Stimulated activated CD8-positive, alpha-beta memory T cell treated with anti-CD3 and anti-CD28 coated beads, Interleukin-4, amount 100 ng/mL, for 4 hours (primary cell): ENCODE results near the gene MYO15B.
"Not testable (repeated sequence)": the region's sequence is repeated elsewhere in the genome, so short reads cannot be mapped to it uniquely, and the experiment has no call there.

Source experiments
- DNase-seq, 2 donors: peaks; one replicate each; pipeline ENCODE4 v3.0.0-alpha.2; 2020; ENCODE audit warnings: low read depth in 2 of 2, low spot score in 1 of 2

Gene MYO15B

DNA sequence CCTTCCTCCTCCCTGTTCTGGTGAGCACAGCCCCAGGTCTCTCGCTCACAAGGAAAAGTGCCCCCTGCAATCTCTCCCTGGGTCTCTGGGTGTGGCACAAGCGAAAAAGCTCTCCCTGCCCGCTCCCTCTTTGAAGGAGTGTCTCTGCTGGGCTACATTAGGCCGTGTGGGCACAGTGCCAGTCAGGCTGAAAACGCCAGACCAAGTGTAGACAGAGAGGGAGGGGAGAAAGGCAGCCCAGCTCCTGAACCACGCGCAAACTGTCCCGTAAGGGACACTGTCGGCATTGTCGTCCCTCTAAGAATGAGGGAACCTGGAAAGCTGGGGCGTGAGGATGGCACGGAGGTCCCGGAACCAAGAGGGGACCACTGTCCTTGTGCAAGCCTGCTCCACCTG lies 49.5 kb downstream of the MYO15B start:
- no peak for DNase-seq

DNA sequence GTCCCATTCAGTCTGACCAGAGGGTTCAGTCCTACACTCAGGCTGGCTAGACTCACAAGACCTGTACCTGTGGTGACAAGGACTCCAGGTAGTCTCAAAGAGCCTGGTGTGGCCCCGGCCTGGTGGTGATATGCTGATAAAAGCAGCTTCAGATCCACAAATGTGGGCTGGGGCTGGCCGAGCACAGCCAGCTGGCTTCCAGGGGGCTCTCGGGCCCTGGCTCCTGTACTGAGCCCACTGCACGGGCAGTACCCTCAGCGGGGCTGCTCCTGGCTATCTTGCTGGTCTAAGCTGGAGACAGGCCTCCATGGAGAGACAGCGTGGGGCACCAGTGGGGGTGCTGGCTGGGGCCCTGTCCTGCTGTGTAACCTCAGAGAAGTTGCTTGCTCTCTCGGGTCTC lies 50.0 kb downstream of the MYO15B start:
- DNase-seq, result no peak

DNA sequence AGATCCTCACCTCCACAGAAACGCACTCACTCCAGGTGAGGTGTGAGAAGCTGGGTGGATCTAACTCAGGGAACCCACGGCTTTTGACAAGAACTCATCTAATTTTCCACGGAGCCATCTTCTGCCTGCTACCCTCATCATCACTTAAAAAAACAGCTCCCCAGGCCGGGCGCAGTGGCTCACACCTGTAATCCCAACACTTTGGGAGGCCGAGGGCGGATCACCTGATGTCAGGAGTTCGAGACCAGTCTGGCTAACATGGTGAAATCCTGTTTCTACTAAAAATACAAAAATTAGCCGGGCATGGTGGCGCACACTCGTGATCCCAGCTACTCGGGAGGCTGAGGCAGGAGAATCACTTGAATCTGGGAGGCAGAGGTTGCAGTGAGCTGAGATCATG lies 50.4 kb downstream of the MYO15B start:
- DNase-seq, result not testable (repeated sequence)

DNA sequence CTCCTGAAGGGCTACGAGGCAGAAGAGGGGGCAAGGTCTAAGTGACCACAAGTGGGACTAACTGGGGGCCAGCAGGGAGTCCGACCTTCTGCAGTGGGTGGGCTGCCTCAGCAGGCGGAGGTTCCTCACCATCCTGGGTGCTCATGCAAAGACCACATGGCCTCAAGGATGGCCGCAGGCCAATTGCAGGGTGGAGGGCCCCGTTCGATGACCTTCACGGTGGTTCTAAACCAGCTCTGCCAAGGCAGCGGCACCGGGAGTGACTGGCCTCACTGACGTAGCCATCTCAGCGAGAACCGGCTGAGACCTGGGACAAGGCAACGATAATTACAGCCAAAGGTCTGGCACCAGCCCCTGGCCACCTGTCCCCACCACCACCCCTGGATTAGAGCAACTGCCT lies 51.3 kb downstream of the MYO15B start:
- no peak for DNase-seq

DNA sequence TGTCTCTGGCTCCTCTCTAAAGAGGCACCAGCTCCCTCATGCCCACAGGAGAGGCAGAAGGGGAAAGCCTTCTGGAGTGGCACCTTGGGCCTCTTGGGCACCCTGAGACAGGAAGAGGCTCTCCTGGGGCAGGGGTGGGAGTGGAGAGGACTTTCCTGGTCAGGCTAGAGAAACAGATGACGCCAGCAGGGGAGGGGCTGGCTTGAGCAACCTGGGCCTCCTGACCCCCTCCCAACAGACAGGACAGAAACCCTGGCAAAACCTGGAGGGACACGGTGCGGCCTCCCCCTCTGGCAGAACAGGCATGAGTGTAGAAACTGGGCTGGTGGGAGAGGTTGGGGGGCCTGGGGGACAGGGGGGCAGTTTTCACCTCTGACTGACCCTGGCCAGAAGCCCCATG lies 51.7 kb downstream of the MYO15B start:
- no peak for DNase-seq

DNA sequence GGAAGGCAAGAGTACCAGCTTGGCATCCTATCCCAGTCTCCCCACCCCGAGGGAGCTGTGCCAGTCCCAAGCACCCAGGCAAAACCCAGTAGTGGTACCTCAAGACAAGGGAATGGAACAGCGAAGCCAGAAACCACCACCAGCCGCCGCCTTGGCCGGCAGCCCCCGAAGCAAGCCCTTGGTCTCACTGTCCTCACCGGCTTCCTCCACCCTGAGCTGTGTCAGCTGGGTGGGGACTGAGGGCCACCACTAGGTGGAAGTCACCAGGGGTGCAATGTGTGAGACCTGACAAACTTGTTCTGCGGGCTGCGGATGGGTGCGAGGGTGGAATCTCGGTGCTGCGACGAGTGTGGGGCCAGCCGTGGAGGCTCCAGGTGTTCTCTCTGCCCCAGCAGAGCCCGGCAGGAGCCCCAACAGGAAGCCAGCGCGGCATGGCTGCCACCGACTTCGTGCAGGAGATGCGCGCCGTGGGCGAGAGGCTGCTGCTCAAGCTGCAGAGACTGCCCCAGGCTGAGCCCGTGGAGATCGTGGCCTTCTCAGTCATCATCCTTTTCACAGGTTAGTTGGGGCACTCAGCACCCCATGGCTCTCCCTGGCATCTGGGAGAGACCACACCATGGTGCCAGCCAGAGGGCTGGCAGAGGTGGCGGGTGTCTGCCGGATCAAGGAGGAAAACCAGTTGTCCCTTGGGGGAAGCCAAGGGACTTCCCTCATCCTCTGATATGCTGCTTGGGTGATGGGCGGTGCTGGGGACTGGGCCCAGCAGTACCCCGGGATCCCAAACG lies 52.4 kb downstream of the MYO15B start:
- DNase-seq, result no peak

DNA sequence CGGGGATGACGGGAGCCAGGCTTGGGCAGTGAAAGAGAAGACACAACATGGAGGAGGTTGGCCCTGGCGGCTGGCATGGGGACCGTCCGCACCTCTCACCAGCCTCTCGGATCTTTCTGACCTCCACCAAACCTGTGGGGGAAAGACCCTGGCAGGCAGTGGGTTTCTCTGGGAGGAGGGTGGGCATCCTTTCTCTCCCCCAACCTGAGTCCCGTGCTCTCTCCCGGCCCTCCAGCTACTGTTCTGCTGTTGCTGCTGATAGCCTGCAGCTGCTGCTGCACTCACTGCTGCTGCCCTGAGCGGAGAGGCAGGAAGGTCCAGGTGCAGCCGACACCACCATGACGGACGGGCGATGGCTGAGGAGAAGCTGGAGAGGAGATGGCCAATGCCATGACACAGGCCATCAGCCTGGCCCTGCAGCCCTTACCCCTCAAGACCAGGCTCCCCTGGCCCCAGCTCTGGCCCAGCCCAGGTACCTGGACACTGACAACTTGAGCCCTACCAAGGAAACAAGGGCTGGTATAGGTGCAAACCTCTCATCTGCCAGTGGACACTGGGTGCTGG lies 53.0 kb downstream of the MYO15B start:
- DNase-seq, result no peak

DNA sequence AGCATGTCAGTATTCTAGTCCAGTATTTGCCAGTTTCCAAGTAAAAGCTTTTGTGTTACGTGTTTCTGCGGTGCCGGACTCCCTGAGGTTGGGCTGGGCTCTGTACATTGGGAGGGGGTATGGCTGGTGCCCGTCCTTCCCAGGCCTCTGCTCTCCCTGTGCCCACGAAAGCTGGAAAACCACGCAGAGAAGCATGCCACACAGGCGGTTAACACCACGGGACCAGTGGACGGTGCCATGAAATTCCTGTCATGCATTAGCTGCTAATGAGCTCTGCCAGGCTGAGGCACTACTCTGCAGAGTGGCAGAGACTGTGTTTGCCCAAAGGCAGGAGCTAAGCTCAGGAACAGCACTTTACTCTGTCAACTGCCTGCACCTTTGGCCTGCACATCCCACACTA lies 53.7 kb downstream of the MYO15B start:
- no peak for DNase-seq

DNA sequence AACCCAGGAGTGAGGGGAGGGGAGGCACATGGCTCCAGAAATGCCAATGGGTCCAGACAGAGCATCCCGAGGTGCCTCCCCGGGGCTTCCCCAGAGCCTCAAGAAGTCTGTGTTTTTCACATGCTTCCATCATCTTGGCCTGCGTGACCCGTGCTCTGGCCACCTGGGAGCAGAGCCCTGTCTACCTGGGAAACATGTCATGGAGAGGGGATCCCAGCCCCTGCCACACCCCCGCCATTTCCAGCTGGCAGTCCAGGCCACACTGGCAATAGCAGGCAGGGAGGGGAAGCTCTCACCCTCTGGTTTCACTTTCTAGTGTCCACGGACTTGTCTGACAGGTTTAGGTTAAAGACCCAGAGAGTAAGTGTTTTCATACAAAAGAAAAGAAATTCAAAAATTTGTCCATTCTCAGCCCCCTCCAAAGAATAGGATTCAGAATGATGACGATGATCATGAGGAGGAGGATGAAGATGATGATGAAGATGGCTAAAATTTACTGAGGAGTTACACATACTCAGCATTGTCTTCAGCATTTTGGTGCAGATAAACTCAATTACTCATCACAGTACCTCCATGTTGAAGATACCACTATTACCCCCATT lies 54.7 kb downstream of the MYO15B start:
- no peak for DNase-seq

DNA sequence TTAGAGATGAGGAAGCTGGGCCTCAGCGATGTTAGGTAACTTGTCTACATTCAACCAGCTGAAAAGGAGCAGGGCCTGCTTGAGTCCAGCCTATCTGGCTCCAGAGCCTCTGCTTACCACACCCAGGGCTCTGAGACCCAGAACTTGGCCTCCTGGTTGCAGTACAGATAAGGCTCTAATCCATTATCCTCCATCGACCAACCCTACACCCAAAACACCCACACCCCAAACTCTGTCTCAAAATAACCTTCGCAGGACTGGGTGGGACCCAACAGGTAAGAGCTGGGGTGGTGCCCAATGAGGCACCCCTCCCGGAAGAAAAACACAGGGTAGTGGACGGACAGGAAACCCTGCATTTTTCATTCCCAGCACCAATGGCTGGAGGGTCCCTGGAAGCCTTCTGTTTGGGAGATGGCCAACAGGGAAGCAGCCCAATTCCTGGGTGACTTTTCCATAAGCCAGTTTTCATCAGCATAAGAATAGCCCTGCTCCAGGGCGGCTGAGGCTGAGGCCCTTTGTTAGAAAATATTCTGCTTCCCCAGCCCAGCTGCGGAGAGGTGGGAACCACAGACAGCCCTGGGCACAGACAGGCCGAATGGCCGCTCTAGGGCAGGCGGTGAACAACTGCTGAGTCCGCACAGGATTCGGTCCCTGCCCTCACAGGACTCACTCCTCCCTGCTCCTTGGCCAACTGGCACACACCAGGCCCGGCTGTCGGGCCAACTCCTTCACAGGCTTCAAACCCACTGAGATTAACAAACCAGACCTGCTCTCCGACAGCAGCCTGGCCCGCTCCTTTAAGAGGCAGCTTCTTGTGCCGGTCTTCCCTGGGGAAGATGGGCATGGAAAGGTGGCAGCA lies 55.4 kb downstream of the MYO15B start:
- DNase-seq, result no peak

DNA sequence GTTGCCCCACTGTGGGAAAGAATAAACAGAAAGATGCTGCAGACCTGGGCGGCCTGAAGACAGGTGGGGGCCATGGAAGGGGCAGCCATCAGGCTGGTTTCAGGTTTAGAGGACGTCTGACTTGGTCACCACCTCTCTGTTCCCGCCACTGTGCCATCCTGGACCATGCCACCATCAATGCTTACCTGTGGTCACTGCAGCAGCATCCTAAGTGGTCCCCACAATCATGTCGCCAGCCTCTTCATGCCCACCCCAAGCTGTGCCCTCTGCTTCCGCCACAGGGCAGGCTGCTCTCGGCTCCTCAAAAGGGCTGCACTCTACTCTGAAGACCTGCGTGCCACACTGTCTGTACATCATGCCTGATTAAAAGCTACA lies 56.0 kb downstream of the MYO15B start:
- no peak for DNase-seq

DNA sequence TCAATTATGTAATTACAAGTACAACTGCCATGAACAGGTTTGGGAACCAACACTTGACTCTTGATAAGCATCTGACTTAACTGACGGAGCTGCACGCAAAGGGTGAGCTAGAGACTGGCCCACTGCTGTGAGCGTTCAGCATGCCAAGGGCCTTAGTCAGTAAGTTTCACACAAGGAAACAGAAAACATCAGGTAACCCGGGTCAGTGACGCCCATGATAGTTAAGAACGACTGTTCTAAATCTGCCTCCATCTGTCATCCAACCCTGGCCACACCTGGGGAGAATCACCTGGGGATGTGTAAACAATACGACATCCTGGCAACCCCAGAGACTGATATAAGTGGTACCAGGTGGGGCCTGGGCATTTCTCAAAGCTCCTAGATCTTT lies 57.9 kb downstream of the MYO15B start:
- DNase-seq, result no peak

DNA sequence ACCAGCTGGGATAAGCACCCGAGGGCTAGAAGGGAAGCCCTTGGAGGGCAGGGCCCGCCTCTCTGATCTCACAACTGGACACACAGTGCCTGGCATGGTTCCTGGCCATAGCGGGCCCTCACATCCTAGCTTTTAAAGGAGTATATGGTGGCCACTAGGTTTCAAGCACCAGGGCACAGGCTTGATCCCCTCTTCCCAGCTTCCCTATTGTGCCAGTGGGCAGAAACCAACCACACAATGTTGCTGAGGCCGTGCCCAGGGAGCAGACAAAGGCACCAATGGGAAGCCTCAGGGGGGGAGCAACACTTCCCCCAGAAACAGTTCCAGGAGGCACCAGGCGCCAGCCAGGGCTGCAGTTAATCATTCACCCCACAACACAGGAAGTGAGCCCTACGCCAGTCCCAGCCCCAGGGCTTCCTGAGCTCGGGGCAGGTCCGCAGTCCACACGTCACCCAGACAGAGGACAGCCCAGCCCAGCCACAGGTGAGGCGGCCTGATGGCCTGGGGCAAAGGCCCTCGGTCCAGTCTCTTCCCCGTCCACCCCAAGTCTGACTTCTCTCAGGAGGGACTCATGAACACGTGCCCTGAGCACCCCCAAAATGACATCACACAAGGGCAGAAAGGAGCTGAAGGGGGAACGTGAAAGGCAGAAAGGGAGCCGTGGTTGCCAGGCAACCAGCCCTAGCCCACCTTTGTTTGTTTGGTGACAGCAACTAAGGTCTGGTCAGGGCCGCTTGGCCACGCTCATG lies 58.5 kb downstream of the MYO15B start:
- no peak for DNase-seq

DNA sequence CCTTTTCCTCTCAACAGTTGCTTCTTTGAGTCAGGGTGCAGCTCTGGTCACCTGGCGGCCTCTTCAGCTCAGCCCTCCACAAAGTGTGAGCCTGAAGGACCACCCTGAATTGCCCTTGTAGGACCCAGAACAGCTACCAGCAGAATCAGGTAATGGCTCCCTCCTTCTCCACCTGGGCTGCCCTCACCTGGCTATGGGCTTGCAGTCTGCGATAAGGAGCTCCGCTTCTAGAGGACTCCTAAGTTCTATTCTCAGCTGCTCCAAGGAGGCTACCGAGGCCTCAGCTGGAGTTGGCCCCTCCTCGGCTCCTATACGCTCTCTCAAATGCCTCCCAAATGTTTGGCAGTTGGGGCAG lies 59.0 kb downstream of the MYO15B start:
- no peak for DNase-seq

DNA sequence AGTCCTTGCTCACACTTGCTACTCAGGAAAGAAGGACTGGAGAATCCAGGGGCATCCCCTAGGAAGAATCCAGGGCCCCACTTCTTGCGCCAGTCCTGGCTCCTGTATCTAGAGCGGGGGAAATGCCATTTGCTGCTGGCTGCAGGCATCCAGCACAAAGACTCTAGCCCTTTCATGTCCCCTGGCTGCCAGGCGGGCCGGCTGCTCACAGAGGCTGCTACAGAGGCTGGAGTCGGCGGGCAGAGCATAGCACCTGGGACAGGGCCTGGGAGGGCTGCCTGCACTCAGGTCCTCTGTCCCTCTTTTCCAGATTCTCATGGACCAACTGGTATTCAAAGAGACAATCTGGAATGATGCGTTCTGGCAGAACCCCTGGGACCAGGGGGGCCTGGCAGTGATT lies 59.5 kb downstream of the MYO15B start:
- no peak for DNase-seq

DNA sequence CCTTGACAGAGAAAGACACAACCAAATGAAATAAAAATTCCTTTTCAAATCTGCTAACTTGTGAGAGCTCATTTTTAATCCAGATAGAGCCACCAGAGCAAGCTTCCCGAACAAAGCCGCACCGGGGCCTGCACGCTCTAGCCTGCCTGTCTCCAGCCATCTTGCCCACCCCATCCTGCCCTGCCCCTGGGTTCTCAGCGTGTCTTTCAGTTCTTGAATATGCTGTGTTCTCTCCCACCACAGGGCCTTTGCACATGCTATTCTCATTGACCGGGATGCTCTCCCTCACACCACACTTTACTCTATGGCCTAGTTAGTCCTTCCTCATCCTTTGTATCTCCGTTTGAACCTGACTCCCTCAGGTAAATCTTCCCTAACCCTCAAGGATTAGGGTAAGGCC lies 60.3 kb downstream of the MYO15B start:
- DNase-seq, result no peak

DNA sequence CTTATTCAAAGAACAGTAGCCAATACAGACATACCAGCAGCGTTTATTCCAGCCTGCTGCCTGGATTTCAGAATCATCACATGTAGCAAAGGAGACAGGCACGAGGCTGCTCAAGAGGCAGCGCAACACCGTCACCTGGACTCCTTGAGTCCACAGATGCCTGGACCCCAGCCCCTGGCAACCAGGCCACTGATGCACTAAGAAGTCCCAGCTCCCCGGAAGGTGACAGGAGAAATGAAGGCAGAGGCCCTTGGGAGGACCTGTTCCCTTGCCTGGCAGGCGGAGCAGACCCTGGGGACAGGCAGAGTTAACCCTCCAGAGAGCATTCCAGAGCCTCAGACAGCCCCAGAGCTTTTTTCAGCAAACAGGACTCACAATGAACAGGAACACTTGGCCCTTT lies 62.1 kb downstream of the MYO15B start:
- no peak for DNase-seq

DNA sequence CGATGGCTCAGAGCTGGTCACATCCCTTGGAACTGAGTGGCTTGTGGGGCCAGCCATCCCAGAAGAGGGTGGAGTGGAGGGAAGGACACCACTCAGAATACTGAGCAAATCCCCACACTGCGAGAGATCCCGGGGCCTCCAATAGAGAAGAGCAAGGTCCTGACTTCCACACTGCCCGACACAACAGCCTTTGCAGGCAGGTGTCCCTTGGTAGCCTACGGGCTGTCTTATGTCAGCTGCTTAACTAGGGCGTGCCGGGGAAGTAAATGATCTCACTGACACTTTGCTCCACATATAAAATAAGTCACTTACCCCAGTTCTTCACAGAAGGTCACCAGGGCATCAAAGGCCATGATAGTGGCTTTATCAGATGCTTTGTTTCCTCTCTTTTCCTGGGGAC lies 63.3 kb downstream of the MYO15B start:
- DNase-seq, result no peak

DNA sequence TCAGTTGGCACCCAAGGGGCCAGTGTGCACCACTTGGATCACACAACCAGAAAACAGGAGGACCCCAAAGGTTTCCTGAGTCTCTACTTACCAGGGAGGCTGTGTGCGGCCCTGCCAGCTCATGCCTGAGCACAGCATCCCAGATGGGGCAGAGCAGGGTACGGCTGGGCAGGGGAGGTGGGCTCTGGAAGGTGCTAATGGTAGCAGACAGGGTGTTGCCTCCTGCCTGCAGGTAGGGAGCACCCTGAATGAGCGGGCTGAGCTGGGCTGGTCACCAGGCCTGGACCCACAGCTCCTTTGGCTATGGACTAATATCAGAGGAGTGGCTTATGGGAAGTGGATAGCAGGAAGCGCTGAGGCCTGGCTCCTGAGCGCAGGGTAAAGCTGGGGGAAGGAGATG lies 64.7 kb downstream of the MYO15B start:
- no peak for DNase-seq

DNA sequence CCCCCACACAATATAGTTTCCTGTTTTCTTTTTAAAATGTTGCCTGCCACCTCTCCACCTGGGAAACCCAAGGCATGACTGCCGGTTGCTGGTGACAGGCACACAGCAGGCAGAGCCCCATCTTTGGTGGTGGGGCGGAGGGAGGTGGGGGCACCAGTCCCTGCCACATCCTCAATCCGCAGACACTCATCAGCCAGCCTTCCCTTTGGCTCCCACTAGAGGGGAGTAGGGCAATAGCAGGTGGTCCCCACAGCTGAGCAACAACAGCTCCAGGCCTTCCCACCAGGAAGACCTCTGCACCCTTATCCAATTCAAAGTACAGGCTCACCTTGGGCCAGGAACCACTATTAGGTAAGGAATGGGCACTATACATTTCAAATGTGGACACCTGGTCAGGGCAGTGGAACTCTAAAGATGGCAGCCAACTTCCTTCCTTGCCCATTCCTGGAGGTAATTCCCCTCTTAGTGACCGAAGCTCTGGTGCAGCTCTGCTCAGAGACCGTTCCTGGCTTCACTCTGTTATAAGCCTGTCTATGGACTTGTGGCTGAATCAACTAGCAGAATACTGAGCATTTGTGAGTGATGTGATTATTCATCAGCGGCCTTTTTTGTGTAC lies 65.4 kb downstream of the MYO15B start:
- no peak for DNase-seq

DNA sequence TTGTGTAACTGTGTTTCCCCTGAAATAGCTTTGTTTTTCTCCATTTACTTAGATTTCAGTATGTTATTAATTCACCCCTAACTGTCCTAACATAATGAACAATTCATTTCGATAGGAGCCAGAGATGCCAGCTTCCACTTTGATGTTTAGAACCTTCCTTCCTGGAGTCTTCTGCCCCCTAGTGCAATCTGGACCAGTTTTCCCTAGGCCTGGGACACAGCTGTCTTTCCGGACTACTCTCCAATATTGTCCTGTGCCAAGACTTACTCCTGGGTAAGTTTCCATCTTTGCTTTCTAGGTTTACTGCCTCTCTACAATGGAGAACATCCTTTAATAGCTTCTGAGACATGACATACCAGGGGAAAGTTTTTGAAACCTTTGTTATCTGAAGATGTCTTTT lies 66.6 kb downstream of the MYO15B start:
- no peak for DNase-seq
